Body of pancreas (tissue), 4 donors: ENCODE data around the gene PPID.

ENCODE experiments used
- CTCF ChIP-seq, 7 experiments: fragments of 450-650 bp in 4 of 7; fragments of 200-600 bp in 3 of 7; sonication (generic) in 3 of 7; IDR thresholded peaks; one replicate each; pipeline ENCODE4 v1.5.1; 2016 to 2019; ENCODE audit warnings: antibody characterized with exemption in 7 of 7
- POLR2A ChIP-seq, 3 donors: fragments of 450-650 bp; IDR thresholded peaks; one replicate each; pipeline ENCODE4 v1.6.1; 2016; ENCODE audit warnings: antibody characterized with exemption in 3 of 3, mild to moderate bottlenecking in 2 of 3

DNA sequence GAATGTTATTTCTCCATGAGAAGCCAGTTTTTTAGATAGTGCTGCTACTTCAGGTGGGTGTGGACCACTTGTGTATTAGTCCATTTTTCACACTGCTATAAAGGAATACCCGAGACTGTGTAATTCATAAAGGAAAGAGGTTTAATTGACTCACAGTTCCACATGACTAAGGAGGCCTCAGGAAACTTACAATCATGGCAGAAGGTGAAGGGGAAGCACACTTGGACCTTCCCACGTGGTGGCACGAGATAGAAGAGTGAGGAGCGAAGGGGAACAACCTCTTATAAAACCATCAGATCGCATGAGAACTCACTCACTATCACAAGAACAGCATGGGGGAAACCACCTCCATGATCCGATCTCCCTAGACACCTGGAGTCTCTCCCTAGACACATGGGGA is 3.4 kb upstream of the PPID start:
- TF ChIP-seq CTCF (IDR thresholded peaks at IDR 0.05), result no peak
- TF ChIP-seq POLR2A (IDR thresholded peaks at IDR 0.05), result no peak
